ENCODE data around the gene MEI1. TPM values are rescaled to one million over a fixed set of nuclear protein-coding genes. Genes with fewer than 3 reads are reported as not detected.
A peak's percentile ranks its signal among the peaks of the same experiment; 100 is the strongest.

The MEI1 gene
- total and polyA plus RNA-seq, 3 donors from 2014 or later = 43.5 to 103 (median 47.6) TPM

GRCh38 chr22:41845380-41846267 lies 146.3 kb downstream of the MEI1 start:
- Histone ChIP-seq H3K4me3 (no peak overlapping the region), H3K27me3 (no peaks in the 10 kb centered on the region), H3K4me1 (peaks cover 31% of the 10 kb centered on the region), H3K36me3 (ENCODE audit: low read depth, missing control alignments) (no peaks in the 10 kb centered on the region), H3K9me3 (no peaks in the 10 kb centered on the region), H3K27ac (peak overlapping the region in 1 of 2 donors; percentile 54)
- 56% methylated on average over 4 of the region's 4 CpGs for WGBS, 2 donors
- TF ChIP-seq POLR2A (IDR thresholded peaks at IDR 0.05) = no peak
- TF ChIP-seq CTCF (IDR thresholded peaks at IDR 0.05) = no peak
- no peak for DNase-seq
- intact Hi-C loops (cut with DNase I; ENCODE audit: low total_unique reads) = no loop called here

GRCh38 chr22:41846268-41846987 lies 147.1 kb downstream of the MEI1 start:
- Histone ChIP-seq H3K27me3 (no peaks in the 10 kb centered on the region), H3K4me3 (no peak overlapping the region), H3K4me1 (peaks cover 24% of the 10 kb centered on the region), H3K36me3 (ENCODE audit: low read depth, missing control alignments) (no peaks in the 10 kb centered on the region), H3K27ac (peak overlapping the region; percentile 29 to 54), H3K9me3 (no peaks in the 10 kb centered on the region)
- WGBS, 2 donors = 62 to 76% methylated on average over 10 of the region's 10 CpGs
- intact Hi-C loops (cut with DNase I; ENCODE audit: low total_unique reads) = no loop called here
- TF ChIP-seq CTCF (IDR thresholded peaks at IDR 0.05) (no peak), POLR2A (IDR thresholded peaks at IDR 0.05) (no peak)
- no peak for DNase-seq

GRCh38 chr22:41847300-41847699 lies 148.0 kb downstream of the MEI1 start:
- Histone ChIP-seq H3K27me3 (no peaks in the 10 kb centered on the region), H3K27ac (no peak overlapping the region), H3K4me1 (peaks cover 23% of the 10 kb centered on the region), H3K4me3 (no peak overlapping the region), H3K36me3 (ENCODE audit: low read depth, missing control alignments) (no peaks in the 10 kb centered on the region), H3K9me3 (no peaks in the 10 kb centered on the region)
- 66 to 71% methylated on average over 1 to 2 of the region's 2 CpGs for WGBS, 2 donors
- no peak for TF ChIP-seq CTCF (IDR thresholded peaks at IDR 0.05)
- no peak for TF ChIP-seq POLR2A (IDR thresholded peaks at IDR 0.05)
- intact Hi-C loops (cut with DNase I; ENCODE audit: low total_unique reads) = no loop called here
- no peak for DNase-seq

- Histone ChIP-seq H3K36me3 (ENCODE audit: low read depth, missing control alignments) (no peaks in the 10 kb centered on the region), H3K9me3 (no peaks in the 10 kb centered on the region), H3K27me3 (no peaks in the 10 kb centered on the region), H3K4me3 (no peak overlapping the region), H3K27ac (no peak overlapping the region), H3K4me1 (peaks cover 12% of the 10 kb centered on the region)
- TF ChIP-seq CTCF (IDR thresholded peaks at IDR 0.05) (no peak), POLR2A (IDR thresholded peaks at IDR 0.05) (no peak)
- DNase-seq = no peak
- intact Hi-C loops (cut with DNase I; ENCODE audit: low total_unique reads) = no loop called here
- WGBS, 2 donors = 67 to 71% methylated on average over 5 of the region's 5 CpGs
Observed at GRCh38 chr22:41848468-41848867, 149.2 kb downstream of the MEI1 start.

Small RNA genes within 50 kb of the gene (small RNA-seq; reads per million reads assigned to genes)
- gene HMGN2P10 (0 reads per million in 2 donors), gene RF00019 (0 reads per million in 2 donors), gene RNU6-476P (0 reads per million in 2 donors), gene RNU6ATAC22P (0 reads per million in 2 donors)

Other genes with a start within 250 kb of the MEI1 start
- gene PHF5A, start 230.8 kb upstream of the MEI1 start, total RNA-seq = 10 to 100 TPM; 33.7 to 35.1 TPM
- 42.8 TPM for gene PHF5A, start 230.8 kb upstream of the MEI1 start, polyA plus RNA-seq (ENCODE audit: insufficient read depth, low read depth, low replicate concordance)
- gene ACO2, start 230.4 kb upstream of the MEI1 start, total RNA-seq = 100 to 1,000 TPM; 133 to 178 TPM
- 113 TPM for gene ACO2, start 230.4 kb upstream of the MEI1 start, polyA plus RNA-seq (ENCODE audit: insufficient read depth, low read depth, low replicate concordance)
- gene POLR3H, start 155.0 kb upstream of the MEI1 start, total RNA-seq = 10 to 100 TPM; 23.3 to 24.6 TPM
- 38.9 TPM for gene POLR3H, start 155.0 kb upstream of the MEI1 start, polyA plus RNA-seq (ENCODE audit: insufficient read depth, low read depth, low replicate concordance)
- 10 to 100 TPM; 76.5 to 87.0 TPM for gene CSDC2, start 138.5 kb upstream of the MEI1 start, total RNA-seq
- gene CSDC2, start 138.5 kb upstream of the MEI1 start, polyA plus RNA-seq (ENCODE audit: insufficient read depth, low read depth, low replicate concordance) = 50.1 TPM
- 10 to 100 TPM; 44.4 to 45.7 TPM for gene PMM1, start 109.7 kb upstream of the MEI1 start, total RNA-seq
- gene PMM1, start 109.7 kb upstream of the MEI1 start, polyA plus RNA-seq (ENCODE audit: insufficient read depth, low read depth, low replicate concordance) = 82.2 TPM
- 10 to 100 TPM; 45.3 to 62.6 TPM for gene DESI1, start 78.5 kb upstream of the MEI1 start, total RNA-seq
- 103 TPM for gene DESI1, start 78.5 kb upstream of the MEI1 start, polyA plus RNA-seq (ENCODE audit: insufficient read depth, low read depth, low replicate concordance)
- 100 to 1,000 TPM; 290 to 317 TPM for gene XRCC6, start 78.2 kb upstream of the MEI1 start, total RNA-seq
- gene XRCC6, start 78.2 kb upstream of the MEI1 start, polyA plus RNA-seq (ENCODE audit: insufficient read depth, low read depth, low replicate concordance) = 621 TPM
- 100 to 1,000 TPM; 155 to 180 TPM for gene SNU13, start 10.6 kb upstream of the MEI1 start, total RNA-seq
- 302 TPM for gene SNU13, start 10.6 kb upstream of the MEI1 start, polyA plus RNA-seq (ENCODE audit: insufficient read depth, low read depth, low replicate concordance)
- 10 to 100 TPM; 12.8 to 20.8 TPM for gene CCDC134, start 101.2 kb downstream of the MEI1 start, total RNA-seq
- gene CCDC134, start 101.2 kb downstream of the MEI1 start, polyA plus RNA-seq (ENCODE audit: insufficient read depth, low read depth, low replicate concordance) = 15.6 TPM
- gene SREBF2, start 133.6 kb downstream of the MEI1 start, total RNA-seq = 100 to 1,000 TPM in 1 of 2 donors, 10 to 100 TPM in 1; 79.8 to 119 TPM
- gene SREBF2, start 133.6 kb downstream of the MEI1 start, polyA plus RNA-seq (ENCODE audit: insufficient read depth, low read depth, low replicate concordance) = 59.7 TPM
- gene SHISA8, start 215.6 kb downstream of the MEI1 start, total RNA-seq = 1 to 10 TPM; 1.3 to 1.4 TPM
- gene SHISA8, start 215.6 kb downstream of the MEI1 start, polyA plus RNA-seq (ENCODE audit: insufficient read depth, low read depth, low replicate concordance) = not detected
- 1 to 10 TPM in 1 of 2 donors, under 1 TPM in 1; 0.56 to 1.9 TPM for gene TNFRSF13C, start 227.3 kb downstream of the MEI1 start, total RNA-seq
- 0.69 TPM for gene TNFRSF13C, start 227.3 kb downstream of the MEI1 start, polyA plus RNA-seq (ENCODE audit: insufficient read depth, low read depth, low replicate concordance)
- gene CENPM, start 247.6 kb downstream of the MEI1 start, total RNA-seq = 10 to 100 TPM; 15.5 to 28.2 TPM
- 15.7 TPM for gene CENPM, start 247.6 kb downstream of the MEI1 start, polyA plus RNA-seq (ENCODE audit: insufficient read depth, low read depth, low replicate concordance)

Data from testis (tissue), 3 donors.